H9 (cell line): ENCODE data around the gene DENND6B. TPM values are rescaled to one million over a fixed set of nuclear protein-coding genes. Genes with fewer than 3 reads are reported as not detected.
A peak's percentile ranks its signal among the peaks of the same experiment; 100 is the strongest.

ENCODE experiments used
- DNase-seq: peaks from one replicate; pipeline ENCODE4 v3.0.0-alpha.2; 2017
- H2AFZ ChIP-seq: one replicate; pipeline ENCODE4 v1.6.1; 2013; ENCODE audit warnings: mild to moderate bottlenecking, low read length, control low read depth, moderate library complexity
- H2AK5ac ChIP-seq: 2 replicates; pipeline ENCODE4 v1.6.1; 2013; ENCODE audit warnings: low read length, control low read depth, mixed read lengths; ENCODE audit not compliant: insufficient read length
- H2BK120ac ChIP-seq: one replicate; pipeline ENCODE4 v1.6.1; 2013; ENCODE audit warnings: low read depth, mild to moderate bottlenecking, low read length, control low read depth, inconsistent platforms; ENCODE audit not compliant: poor library complexity, severe bottlenecking
- H2BK12ac ChIP-seq: 2 replicates; pipeline ENCODE4 v1.6.1; 2013; ENCODE audit warnings: low read length, control low read depth, mixed read lengths, low read depth; ENCODE audit not compliant: insufficient read length
- H2BK15ac ChIP-seq: 2 replicates; pipeline ENCODE4 v1.6.1; 2013; ENCODE audit warnings: low read depth, low read length, control low read depth
- H2BK20ac ChIP-seq: one replicate; pipeline ENCODE4 v1.6.1; 2013; ENCODE audit warnings: low read depth, mild to moderate bottlenecking, low read length, control low read depth, inconsistent platforms; ENCODE audit not compliant: poor library complexity, severe bottlenecking
- H2BK5ac ChIP-seq: 2 replicates; pipeline ENCODE4 v1.6.1; 2013; ENCODE audit warnings: low read length, control low read depth, mixed read lengths; ENCODE audit not compliant: insufficient read length
- H3K14ac ChIP-seq: 2 replicates; pipeline ENCODE4 v1.6.1; 2013; ENCODE audit warnings: low read length, control low read depth; ENCODE audit not compliant: insufficient read depth
- H3K18ac ChIP-seq: 2 replicates; pipeline ENCODE4 v1.6.1; 2013; ENCODE audit warnings: low read depth, mild to moderate bottlenecking, mixed read lengths, low read length, control low read depth; ENCODE audit not compliant: insufficient read length
- H3K23ac ChIP-seq: 2 replicates; pipeline ENCODE4 v1.6.1; 2013; ENCODE audit warnings: low read length, control low read depth, mixed read lengths, low read depth; ENCODE audit not compliant: insufficient read length
- H3K23me2 ChIP-seq: 2 replicates; pipeline ENCODE4 v1.6.1; 2013; ENCODE audit warnings: low read depth, mild to moderate bottlenecking, mixed read lengths, low read length, control low read depth; ENCODE audit not compliant: insufficient read length, poor library complexity, severe bottlenecking
- H3K27ac ChIP-seq: 2 replicates; pipeline ENCODE4 v1.5.1; 2013; ENCODE audit warnings: low read length, control low read depth, mixed read lengths, low read depth; ENCODE audit not compliant: insufficient read length
- H3K27me3 ChIP-seq: 2 replicates; pipeline ENCODE4 v1.6.1; 2013; ENCODE audit warnings: low read length, control low read depth, inconsistent platforms; ENCODE audit not compliant: insufficient read depth
- H3K4ac ChIP-seq: 2 replicates; pipeline ENCODE4 v1.6.1; 2013; ENCODE audit warnings: low read depth, mild to moderate bottlenecking, control low read depth, inconsistent platforms, low read length, moderate library complexity
- H3K4me1 ChIP-seq: 2 replicates; pipeline ENCODE4 v1.6.1; 2013; ENCODE audit warnings: low read length, control low read depth, inconsistent platforms; ENCODE audit not compliant: insufficient read depth
- H3K4me2 ChIP-seq: 2 replicates; pipeline ENCODE4 v1.6.1; 2013; ENCODE audit warnings: low read length, control low read depth, mixed read lengths; ENCODE audit not compliant: insufficient read length, insufficient read depth
- H3K56ac ChIP-seq: 2 replicates; pipeline ENCODE4 v1.6.1; 2013; ENCODE audit warnings: low read depth, mild to moderate bottlenecking, mixed read lengths, low read length, control low read depth; ENCODE audit not compliant: insufficient read length
- H3K79me1 ChIP-seq: 2 replicates; pipeline ENCODE4 v1.6.1; 2013; ENCODE audit warnings: low read depth, mild to moderate bottlenecking, moderate library complexity, low read length, control low read depth, inconsistent platforms; ENCODE audit not compliant: insufficient read depth, poor library complexity, severe bottlenecking
- H3K79me2 ChIP-seq: 2 replicates; pipeline ENCODE4 v1.6.1; 2013; ENCODE audit warnings: low read length, control low read depth, inconsistent platforms; ENCODE audit not compliant: insufficient read depth
- H3K9ac ChIP-seq: 2 replicates; pipeline ENCODE4 v1.6.1; 2013; ENCODE audit warnings: low read length, control low read depth, mixed read lengths; ENCODE audit not compliant: insufficient read length; ENCODE audit errors: extremely low read depth
- H3K9me3 ChIP-seq: one replicate; pipeline ENCODE4 v1.6.1; 2013; ENCODE audit warnings: low read depth, low read length, inconsistent platforms; ENCODE audit not compliant: control insufficient read depth
- H3T11ph ChIP-seq: one replicate; pipeline ENCODE4 v1.6.1; 2013; ENCODE audit warnings: mild to moderate bottlenecking, low read length, control low read depth, inconsistent platforms
- H4K20me1 ChIP-seq: one replicate; pipeline ENCODE4 v1.6.1; 2013; ENCODE audit not compliant: control insufficient read depth, insufficient read length, insufficient read depth
- H4K5ac ChIP-seq: 2 replicates; pipeline ENCODE4 v1.6.1; 2013; ENCODE audit warnings: low read depth, mild to moderate bottlenecking, mixed read lengths, low read length, control low read depth; ENCODE audit not compliant: insufficient read length
- H4K8ac ChIP-seq: replicated peaks from 2 replicates; pipeline ENCODE4 v1.6.1; 2013; ENCODE audit warnings: low read length, control low read depth, mixed read lengths, low read depth; ENCODE audit not compliant: insufficient read length
- H4K91ac ChIP-seq: 2 replicates; pipeline ENCODE4 v1.6.1; 2013; ENCODE audit warnings: low read depth, mild to moderate bottlenecking, moderate library complexity, mixed read lengths, low read length, control low read depth; ENCODE audit not compliant: insufficient read length
- H3K27ac Mint-ChIP-seq, 3 experiments: 2 replicates in 2 of 3; 3 replicates in 1 of 3; pipeline ENCODE4 v1.8.0; 2020 to 2021; ENCODE audit warnings: mixed read lengths in 3 of 3, mild to moderate bottlenecking in 1 of 3, moderate library complexity in 1 of 3
- H3K27me3 Mint-ChIP-seq: 2 replicates; pipeline ENCODE4 v1.8.0; 2021; ENCODE audit warnings: low read depth, mild to moderate bottlenecking, moderate library complexity, mixed read lengths
- H3K36me3 Mint-ChIP-seq, 3 experiments: 2 replicates in 2 of 3; 3 replicates in 1 of 3; pipeline ENCODE4 v1.8.0; 2020 to 2021; ENCODE audit warnings: low read depth in 3 of 3, mixed read lengths in 3 of 3; ENCODE audit not compliant: insufficient read depth in 1 of 3
- H3K4me1 Mint-ChIP-seq, 2 experiments: 2 replicates each; pipeline ENCODE4 v1.8.0; 2020; ENCODE audit warnings: mixed read lengths in 2 of 2
- H3K4me3 Mint-ChIP-seq, 2 experiments: 2 replicates in 1 of 2; 3 replicates in 1 of 2; pipeline ENCODE4 v1.8.0; 2020 to 2021; ENCODE audit warnings: mild to moderate bottlenecking in 2 of 2, mixed read lengths in 2 of 2, moderate library complexity in 1 of 2
- H3K9me3 Mint-ChIP-seq, 2 experiments: 2 replicates in 1 of 2; 3 replicates in 1 of 2; pipeline ENCODE4 v1.8.0; 2020; ENCODE audit warnings: mild to moderate bottlenecking in 2 of 2, mixed read lengths in 2 of 2, moderate library complexity in 1 of 2
- WGBS: extraction: QIAGEN DNeasy Blood & Tissue Kit; methylation state at CpG from one replicate; pipeline ENCODE4 v1.1.7; 2013; ENCODE audit warnings: missing lambda C conversion rate, low lambda C conversion rate, mixed read lengths; ENCODE audit not compliant: insufficient read length; ENCODE audit errors: extremely low coverage; 5-methylcytosine and 5-hydroxymethylcytosine counted together
- total RNA-seq: library from RNA; stranded (reverse); gene quantifications from 2 replicates; pipeline ENCODE4 v1.2.1, GENCODE V29; 2021
- TF ChIP-seq, protein P1 (sequence below): fragments of 200-600 bp; sonication (generic); conservative IDR thresholded peaks from 3 replicates; pipeline ENCODE4 v1.8.0; 2021; ENCODE audit warnings: antibody characterized with exemption, mild to moderate bottlenecking

The DENND6B gene
- total RNA-seq, 1 experiment from 2014 or later: 1.5 TPM

GRCh38 chr22:50320116-50320515 lies 6.7 kb downstream of the DENND6B start:
- H3K9me3 Mint-ChIP-seq: no peaks in the 10 kb centered on the region
- H3K18ac ChIP-seq: no peak overlapping the region
- no peaks in the 10 kb centered on the region for H3K79me1 ChIP-seq
- peaks cover 33% of the 10 kb centered on the region for H3K27me3 Mint-ChIP-seq
- no peak overlapping the region for H3K56ac ChIP-seq
- H4K91ac ChIP-seq: no peak overlapping the region
- H3K27ac ChIP-seq: no peak overlapping the region
- H3K4me1 ChIP-seq: no peaks in the 10 kb centered on the region
- no peaks in the 10 kb centered on the region for H3K36me3 Mint-ChIP-seq
- H2BK5ac ChIP-seq: no peak overlapping the region
- no peaks in the 10 kb centered on the region for H3K23me2 ChIP-seq
- H3K4me1 Mint-ChIP-seq: no peaks in the 10 kb centered on the region
- no peak overlapping the region for H2BK120ac ChIP-seq
- H3K14ac ChIP-seq: no peak overlapping the region
- no peak overlapping the region for H3K23ac ChIP-seq
- H3K9me3 ChIP-seq: no peaks in the 10 kb centered on the region
- no peak overlapping the region for H2BK20ac ChIP-seq
- no peak overlapping the region for H4K8ac ChIP-seq
- H3K27me3 ChIP-seq: no peaks in the 10 kb centered on the region
- no peak overlapping the region for H2BK15ac ChIP-seq
- H3K4me2 ChIP-seq: no peak overlapping the region
- TF ChIP-seq, protein P1, sequence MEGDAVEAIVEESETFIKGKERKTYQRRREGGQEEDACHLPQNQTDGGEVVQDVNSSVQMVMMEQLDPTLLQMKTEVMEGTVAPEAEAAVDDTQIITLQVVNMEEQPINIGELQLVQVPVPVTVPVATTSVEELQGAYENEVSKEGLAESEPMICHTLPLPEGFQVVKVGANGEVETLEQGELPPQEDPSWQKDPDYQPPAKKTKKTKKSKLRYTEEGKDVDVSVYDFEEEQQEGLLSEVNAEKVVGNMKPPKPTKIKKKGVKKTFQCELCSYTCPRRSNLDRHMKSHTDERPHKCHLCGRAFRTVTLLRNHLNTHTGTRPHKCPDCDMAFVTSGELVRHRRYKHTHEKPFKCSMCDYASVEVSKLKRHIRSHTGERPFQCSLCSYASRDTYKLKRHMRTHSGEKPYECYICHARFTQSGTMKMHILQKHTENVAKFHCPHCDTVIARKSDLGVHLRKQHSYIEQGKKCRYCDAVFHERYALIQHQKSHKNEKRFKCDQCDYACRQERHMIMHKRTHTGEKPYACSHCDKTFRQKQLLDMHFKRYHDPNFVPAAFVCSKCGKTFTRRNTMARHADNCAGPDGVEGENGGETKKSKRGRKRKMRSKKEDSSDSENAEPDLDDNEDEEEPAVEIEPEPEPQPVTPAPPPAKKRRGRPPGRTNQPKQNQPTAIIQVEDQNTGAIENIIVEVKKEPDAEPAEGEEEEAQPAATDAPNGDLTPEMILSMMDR: no peak
- no peak overlapping the region for H4K5ac ChIP-seq
- no peak overlapping the region for H2AK5ac ChIP-seq
- H2AFZ ChIP-seq: no peak overlapping the region
- no peaks in the 10 kb centered on the region for H3K79me2 ChIP-seq
- no peak overlapping the region for H3K4ac ChIP-seq
- peak overlapping the region in 1 of 3 experiments; percentile 34; a peak in 1 of 7 replicates for H3K27ac Mint-ChIP-seq
- no peak overlapping the region for H3K9ac ChIP-seq
- no peak overlapping the region for H2BK12ac ChIP-seq
- peaks cover 2% of the 10 kb centered on the region for H4K20me1 ChIP-seq
- H3T11ph ChIP-seq: no peak overlapping the region
- DNase-seq: no peak
- no CpG with 5 or more reads among the region's 8 CpGs for WGBS
- H3K4me3 Mint-ChIP-seq: no peak overlapping the region
